Hepatocyte (in vitro differentiated cells): ENCODE measurements around the gene PRDM15.

Source experiments
- CTCF ChIP-seq: fragments of 200-600 bp; sonication (generic); IDR thresholded peaks from 2 replicates; pipeline ENCODE4 v1.5.1; 2016; ENCODE audit warnings: antibody characterized with exemption, mild to moderate bottlenecking; ENCODE audit not compliant: poor library complexity
- EZH2 ChIP-seq: fragments of 200-600 bp; sonication (generic); IDR thresholded peaks from 2 replicates; pipeline ENCODE4 v1.6.1; 2016; ENCODE audit warnings: antibody characterized with exemption, mild to moderate bottlenecking, borderline replicate concordance

GRCh38 chr21:41906770-41907169, 27.6 kb upstream of the PRDM15 start:
- TF ChIP-seq CTCF (no peak), EZH2 (no peak)
